GM13976 (cell line): Measurements from ENCODE around the gene HDX.

Source experiments
- DNase-seq: peaks from one replicate; pipeline ENCODE4 v3.0.0; 2012; ENCODE audit warnings: low spot score
- in situ Hi-C: fragments of 300-500 bp; cut with MboI; formaldehyde crosslinking; loops from one replicate; pipeline ENCODE4 v1.12.0; 2022; ENCODE audit warnings: low sequenced_read_pairs, mixed read lengths, inconsistent platforms; ENCODE audit not compliant: unreplicated experiment
- TF ChIP-seq, protein P1 (sequence below): IDR thresholded peaks from 2 replicates; pipeline ENCODE4 v1.5.1; 2012; ENCODE audit warnings: borderline replicate concordance, mild to moderate bottlenecking; ENCODE audit not compliant: insufficient read depth; ENCODE audit errors: extremely low read depth, missing control alignments, control extremely low read depth

The HDX gene

GRCh38 chrX:84477114-84477513 is 25.1 kb downstream of the HDX start:
- in situ Hi-C loops = no loop called here
- no peak for DNase-seq
- TF ChIP-seq, protein P1, sequence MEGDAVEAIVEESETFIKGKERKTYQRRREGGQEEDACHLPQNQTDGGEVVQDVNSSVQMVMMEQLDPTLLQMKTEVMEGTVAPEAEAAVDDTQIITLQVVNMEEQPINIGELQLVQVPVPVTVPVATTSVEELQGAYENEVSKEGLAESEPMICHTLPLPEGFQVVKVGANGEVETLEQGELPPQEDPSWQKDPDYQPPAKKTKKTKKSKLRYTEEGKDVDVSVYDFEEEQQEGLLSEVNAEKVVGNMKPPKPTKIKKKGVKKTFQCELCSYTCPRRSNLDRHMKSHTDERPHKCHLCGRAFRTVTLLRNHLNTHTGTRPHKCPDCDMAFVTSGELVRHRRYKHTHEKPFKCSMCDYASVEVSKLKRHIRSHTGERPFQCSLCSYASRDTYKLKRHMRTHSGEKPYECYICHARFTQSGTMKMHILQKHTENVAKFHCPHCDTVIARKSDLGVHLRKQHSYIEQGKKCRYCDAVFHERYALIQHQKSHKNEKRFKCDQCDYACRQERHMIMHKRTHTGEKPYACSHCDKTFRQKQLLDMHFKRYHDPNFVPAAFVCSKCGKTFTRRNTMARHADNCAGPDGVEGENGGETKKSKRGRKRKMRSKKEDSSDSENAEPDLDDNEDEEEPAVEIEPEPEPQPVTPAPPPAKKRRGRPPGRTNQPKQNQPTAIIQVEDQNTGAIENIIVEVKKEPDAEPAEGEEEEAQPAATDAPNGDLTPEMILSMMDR = no peak

- no peak for DNase-seq
- TF ChIP-seq, protein P1 = no peak
- in situ Hi-C loops = no loop called here
Measured at GRCh38 chrX:84475596-84475995, 26.7 kb downstream of the HDX start.

- DNase-seq = no peak
- TF ChIP-seq, protein P1 = no peak
- in situ Hi-C loops = no loop called here
Measured at GRCh38 chrX:84475101-84475500, 27.2 kb downstream of the HDX start.

- no peak for DNase-seq
- in situ Hi-C loops = no loop called here
- TF ChIP-seq, protein P1 = no peak
Measured at GRCh38 chrX:84469226-84469625, 33.0 kb downstream of the HDX start.

- no peak for DNase-seq
- in situ Hi-C loops = no loop called here
- TF ChIP-seq, protein P1 = no peak
Measured at GRCh38 chrX:84467898-84468297, 34.4 kb downstream of the HDX start.

- DNase-seq = no peak
- in situ Hi-C loops = no loop called here
- TF ChIP-seq, protein P1 = no peak
Measured at GRCh38 chrX:84453351-84454246, 48.7 kb downstream of the HDX start.

DNA sequence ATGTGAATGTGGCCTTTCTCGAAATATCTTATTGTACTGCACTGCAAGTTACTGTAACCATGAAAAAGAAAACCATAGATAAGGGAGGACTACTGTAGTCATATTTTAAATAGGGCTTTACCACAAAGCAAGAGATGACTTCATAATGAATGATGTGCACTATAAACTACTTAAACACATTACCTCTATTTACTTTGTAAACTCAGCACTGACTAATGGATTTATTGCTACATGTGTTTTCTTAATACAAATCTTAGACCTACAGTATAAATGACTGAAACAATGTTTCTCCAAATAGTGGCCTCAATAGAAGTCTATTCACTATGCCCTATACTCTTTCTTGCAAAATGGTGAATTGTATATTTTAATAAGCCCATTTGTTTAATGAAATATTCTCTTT is 61.1 kb downstream of the HDX start:
- TF ChIP-seq, protein P1 = no peak
- in situ Hi-C loops = no loop called here
- no peak for DNase-seq
